GM12873 (cell line): ENCODE results near the gene PRR9.

ENCODE experiments used
- CTCF ChIP-seq: IDR thresholded peaks from 2 replicates; pipeline ENCODE4 v1.5.1; 2012; ENCODE audit warnings: low read depth, mild to moderate bottlenecking, moderate library complexity, low read length, control low read depth; ENCODE audit not compliant: insufficient read depth; ENCODE audit errors: missing control alignments

The PRR9 gene

GRCh38 chr1:153246825-153247224, 29.4 kb downstream of the PRR9 start:
- no peak for TF ChIP-seq CTCF

- TF ChIP-seq CTCF, result no peak
These were observed 30.9 kb downstream of the PRR9 start for GRCh38 chr1:153248176-153248879.

GRCh38 chr1:153250166-153250565, 32.8 kb downstream of the PRR9 start:
- no peak for TF ChIP-seq CTCF

GRCh38 chr1:153251087-153251486, 33.7 kb downstream of the PRR9 start:
- TF ChIP-seq CTCF, result no peak

- no peak for TF ChIP-seq CTCF
These were observed 34.2 kb downstream of the PRR9 start for GRCh38 chr1:153251562-153251961.

GRCh38 chr1:153251988-153252387, 34.6 kb downstream of the PRR9 start:
- no peak for TF ChIP-seq CTCF

GRCh38 chr1:153253076-153253475, 35.7 kb downstream of the PRR9 start:
- TF ChIP-seq CTCF, result no peak

GRCh38 chr1:153253693-153254092, 36.3 kb downstream of the PRR9 start:
- TF ChIP-seq CTCF, result no peak
